Measurements from ENCODE around the gene P2RY14. TPM values are rescaled to one million over a fixed set of nuclear protein-coding genes. Genes with fewer than 3 reads are reported as not detected.

Gene P2RY14
- 2.4 TPM for total RNA-seq
- polyA plus RNA-seq (ENCODE audit: insufficient read depth, low read depth, low replicate concordance): 0.54 TPM
- long read RNA-seq, donor 1: 0 reads
- long read RNA-seq, donor 2: 0 reads
- long read RNA-seq, donor 3: 0 reads
- long read RNA-seq, donor 4: 0 reads
- long read RNA-seq, donor 5: 0 reads
- long read RNA-seq, donor 6: 0 reads
- long read RNA-seq, donor 7, partial matches to known transcripts: 0 of 1 reads
- long read RNA-seq, donor 7, other reads (novel, unspliced or antisense): 0 of 1 reads
- long read RNA-seq, donor 8: 0 reads
- long read RNA-seq, donor 9, partial matches to known transcripts: 0 of 1 reads
- long read RNA-seq, donor 9, other reads (novel, unspliced or antisense): 0 of 1 reads
- long read RNA-seq, donor 10: 0 reads

- H3K36me3 ChIP-seq (ENCODE audit: control insufficient read depth in 2 of 3, insufficient read depth in 3 of 3, low read length in 3 of 3): no peaks in the 10 kb centered on the region
- TF ChIP-seq CTCF (IDR thresholded peaks at IDR 0.05; ENCODE audit: borderline replicate concordance, extremely low read depth, insufficient read depth): no peak
- H3K27ac ChIP-seq (ENCODE audit: low read depth in 2 of 2, low read length in 2 of 2): no peak within 1 kb of the TSS
- H3K9ac ChIP-seq (ENCODE audit: low read length in 3 of 3): no peak within 1 kb of the TSS
- H3K4me3 ChIP-seq (ENCODE audit: low read length in 3 of 3): no peak within 1 kb of the TSS
- H3K9me3 ChIP-seq (ENCODE audit: control insufficient read depth in 2 of 3, insufficient read depth in 1 of 3, low read length in 3 of 3): no peaks in the 10 kb centered on the region
- FAIRE-seq (no peak), DNase-seq (no peak)
- no peaks in the 10 kb centered on the region for H3K4me1 ChIP-seq (ENCODE audit: control insufficient read depth in 2 of 3, insufficient read depth in 2 of 3, low read depth in 1 of 3, low read length in 3 of 3)
- intact Hi-C loops (cut with DNase I): no loop called here
- H3K27me3 ChIP-seq (ENCODE audit: control insufficient read depth, insufficient read depth, low read length): no peaks in the 10 kb centered on the region
Observed at GRCh38 chr3:151278230-151278629, at the start of gene P2RY14. P2RY14 (minus strand) TSS chr3:151278542; CDS start chr3:151214316, 64,226 bp downstream.

GRCh38 chr3:151327571-151328198, 49.3 kb upstream of the P2RY14 start:
- no peak overlapping the region for H3K4me3 ChIP-seq (ENCODE audit: low read length in 3 of 3)
- no peaks in the 10 kb centered on the region for H3K9me3 ChIP-seq (ENCODE audit: control insufficient read depth in 2 of 3, insufficient read depth in 1 of 3, low read length in 3 of 3)
- no peaks in the 10 kb centered on the region for H3K27me3 ChIP-seq (ENCODE audit: control insufficient read depth, insufficient read depth, low read length)
- peak in 2 of 5 donors; percentile 18 to 24 for DNase-seq
- no peak overlapping the region for H3K27ac ChIP-seq (ENCODE audit: low read depth in 2 of 2, low read length in 2 of 2)
- FAIRE-seq: peak; percentile 82
- peak; percentile 39 for TF ChIP-seq CTCF (IDR thresholded peaks at IDR 0.05; ENCODE audit: borderline replicate concordance, extremely low read depth, insufficient read depth)
- intact Hi-C loops (cut with DNase I): no loop called here
- no peak overlapping the region for H3K9ac ChIP-seq (ENCODE audit: low read length in 3 of 3)
- no peaks in the 10 kb centered on the region for H3K36me3 ChIP-seq (ENCODE audit: control insufficient read depth in 2 of 3, insufficient read depth in 3 of 3, low read length in 3 of 3)
- H3K4me1 ChIP-seq (ENCODE audit: control insufficient read depth in 2 of 3, insufficient read depth in 2 of 3, low read depth in 1 of 3, low read length in 3 of 3): no peaks in the 10 kb centered on the region

- Histone ChIP-seq H3K9ac (ENCODE audit: low read length in 3 of 3) (no peak overlapping the region), H3K27me3 (ENCODE audit: control insufficient read depth, insufficient read depth, low read length) (no peaks in the 10 kb centered on the region), H3K4me3 (ENCODE audit: low read length in 3 of 3) (no peak overlapping the region), H3K27ac (ENCODE audit: low read depth in 2 of 2, low read length in 2 of 2) (no peak overlapping the region), H3K9me3 (ENCODE audit: control insufficient read depth in 2 of 3, insufficient read depth in 1 of 3, low read length in 3 of 3) (no peaks in the 10 kb centered on the region), H3K36me3 (ENCODE audit: control insufficient read depth in 2 of 3, insufficient read depth in 3 of 3, low read length in 3 of 3) (no peaks in the 10 kb centered on the region), H3K4me1 (ENCODE audit: control insufficient read depth in 2 of 3, insufficient read depth in 2 of 3, low read depth in 1 of 3, low read length in 3 of 3) (no peaks in the 10 kb centered on the region)
- no peak for TF ChIP-seq CTCF (IDR thresholded peaks at IDR 0.05; ENCODE audit: borderline replicate concordance, extremely low read depth, insufficient read depth)
- no peak for FAIRE-seq
- DNase-seq: no peak
- intact Hi-C loops (cut with DNase I): no loop called here
Observed at GRCh38 chr3:151322511-151322910, 44.2 kb upstream of the P2RY14 start.
